Measurements from ENCODE around the gene HOXB6.

Gene HOXB6

GRCh38 chr17:48546137-48546923 lies 58.5 kb downstream of the HOXB6 start:
- Histone ChIP-seq H3K9ac (ENCODE audit: low read depth in 1 of 2, low read length in 2 of 2) (peak overlapping the region; percentile 12 to 15), H3K36me3 (ENCODE audit: control insufficient read depth in 1 of 2, insufficient read depth in 2 of 2, low read length in 2 of 2) (no peaks in the 10 kb centered on the region), H3K27me3 (ENCODE audit: control insufficient read depth in 1 of 2, insufficient read depth in 2 of 2, low read length in 2 of 2) (peaks cover 37 to 74% of the 10 kb centered on the region in 2 donors), H3K4me3 (ENCODE audit: low read depth in 1 of 2, low read length in 2 of 2) (peak overlapping the region; percentile 13 to 24), H3K27ac (ENCODE audit: low read depth, low read length) (peak overlapping the region; percentile 39), H3K4me1 (ENCODE audit: control insufficient read depth in 1 of 2, insufficient read depth in 2 of 2, low read length in 2 of 2) (peaks cover 0 to 6% of the 10 kb centered on the region in 2 donors), H3K9me3 (ENCODE audit: control insufficient read depth in 1 of 2, low read length in 2 of 2) (no peaks in the 10 kb centered on the region)

All from duodenal mucosa (tissue), 2 donors.